HepG2 (cell line): Measurements from ENCODE around the gene TNFAIP2. TPM values are rescaled to one million over a fixed set of nuclear protein-coding genes. Genes with fewer than 3 reads are reported as not detected.

ENCODE experiments used
- BRF2 ChIP-seq: sonication (generic); formaldehyde crosslinking; IDR thresholded peaks from 2 replicates; pipeline ENCODE4 v1.8.1; 2022; ENCODE audit warnings: mild to moderate bottlenecking, missing genetic modification reagents
- CAMTA2 ChIP-seq: sonication (generic); formaldehyde crosslinking; IDR thresholded peaks from 2 replicates; pipeline ENCODE4 v1.4.0; 2020; ENCODE audit warnings: mild to moderate bottlenecking, missing genetic modification reagents, borderline replicate concordance
- DPF2 ChIP-seq: sonication (generic); formaldehyde crosslinking; IDR thresholded peaks from 2 replicates; pipeline ENCODE4 v1.4.0; 2020; ENCODE audit warnings: mild to moderate bottlenecking, low read depth, missing genetic modification reagents, borderline replicate concordance
- ETV5 ChIP-seq: IDR thresholded peaks from 2 replicates; pipeline ENCODE4 v1.6.1; 2018; ENCODE audit warnings: missing biosample characterization, missing genetic modification reagents, inconsistent platforms, borderline replicate concordance
- HNRNPL ChIP-seq: fragments of 200-400 bp; formaldehyde crosslinking; IDR thresholded peaks from 2 replicates; pipeline ENCODE4 v1.6.1; 2017; ENCODE audit warnings: mild to moderate bottlenecking, low read depth, low read length
- NR2F1 ChIP-seq, 2 experiments: fragments of 450-650 bp in 1 of 2; formaldehyde crosslinking in 1 of 2; IDR thresholded peaks; 2 replicates each; pipeline versions ENCODE4 v1.5.0 to v1.6.1; 2016 to 2020; ENCODE audit warnings: mild to moderate bottlenecking in 1 of 2, missing compliant biosample characterization in 1 of 2, missing genetic modification reagents in 1 of 2, moderate library complexity in 1 of 2
- POLR2G ChIP-seq: fragments of 200-400 bp; formaldehyde crosslinking; IDR thresholded peaks from 2 replicates; pipeline ENCODE4 v1.6.1; 2018; ENCODE audit warnings: mild to moderate bottlenecking, low read depth, low read length, moderate library complexity
- SMAD1 ChIP-seq: sonication (generic); formaldehyde crosslinking; IDR thresholded peaks from 2 replicates; pipeline ENCODE4 v1.4.0; 2020; ENCODE audit warnings: missing genetic modification reagents, low read depth, mild to moderate bottlenecking, borderline replicate concordance
- SNAI1 ChIP-seq: sonication (generic); formaldehyde crosslinking; IDR thresholded peaks from 2 replicates; pipeline ENCODE4 v1.5.0; 2020; ENCODE audit warnings: mild to moderate bottlenecking, missing genetic modification reagents, borderline replicate concordance
- SP4 ChIP-seq: sonication (generic); formaldehyde crosslinking; IDR thresholded peaks from 2 replicates; pipeline ENCODE4 v1.8.1; 2023; ENCODE audit warnings: mild to moderate bottlenecking, missing genetic modification reagents
- TMF1 ChIP-seq: sonication (generic); formaldehyde crosslinking; IDR thresholded peaks from 2 replicates; pipeline ENCODE4 v1.8.1; 2022; ENCODE audit warnings: low read depth, missing genetic modification reagents
- ZFY ChIP-seq: sonication (generic); formaldehyde crosslinking; IDR thresholded peaks from 2 replicates; pipeline ENCODE4 v1.4.0; 2020; ENCODE audit warnings: missing genetic modification reagents
- ZIK1 ChIP-seq: sonication (generic); formaldehyde crosslinking; IDR thresholded peaks from 2 replicates; pipeline ENCODE4 v1.5.0; 2020; ENCODE audit warnings: mild to moderate bottlenecking, low read depth, missing genetic modification reagents, borderline replicate concordance
- ZNF143 ChIP-seq: sonication (generic); formaldehyde crosslinking; IDR thresholded peaks from 2 replicates; pipeline ENCODE4 v1.4.0; 2020; ENCODE audit warnings: missing genetic modification reagents
- ZNF281 ChIP-seq: sonication (generic); formaldehyde crosslinking; IDR thresholded peaks from 2 replicates; pipeline ENCODE4 v1.4.0; 2020; ENCODE audit warnings: missing genetic modification reagents, borderline replicate concordance
- ZNF317 ChIP-seq: sonication (generic); formaldehyde crosslinking; IDR thresholded peaks from 2 replicates; pipeline ENCODE4 v1.5.0; 2020; ENCODE audit warnings: mild to moderate bottlenecking, missing genetic modification reagents
- ZNF605 ChIP-seq: sonication (generic); formaldehyde crosslinking; IDR thresholded peaks from 2 replicates; pipeline ENCODE4 v1.8.0; 2022; ENCODE audit warnings: mild to moderate bottlenecking, missing genetic modification reagents
- ZNF7 ChIP-seq: IDR thresholded peaks from 2 replicates; pipeline ENCODE4 v1.6.1; 2016; ENCODE audit warnings: missing biosample characterization, missing genetic modification reagents
- polyA plus RNA-seq, 8 experiments: library from polyadenylated mRNA; depleted of rRNA in 3 of 8; stranded (reverse) in 7 of 8; unstranded in 1 of 8; fragments of >200 nt; fragmentation: Illumina TruSeq in 4 of 8; extraction: Trizol in 4 of 8; gene quantifications; 2 replicates each; pipeline versions ENCODE4 v1.2.1 to v1.2.3, GENCODE V29; 2011 to 2016; ENCODE audit warnings: low read depth in 4 of 8, missing spikeins in 1 of 8, mixed read lengths in 1 of 8; ENCODE audit not compliant: insufficient read depth in 1 of 8
- total RNA-seq, 5 experiments: library from RNA; depleted of rRNA; stranded (reverse); fragments of >200 nt; fragmentation: Illumina TruSeq; extraction: Trizol; gene quantifications; 2 replicates each; pipeline ENCODE4 v1.2.3, GENCODE V29; 2016; ENCODE audit warnings: low read depth in 1 of 5
- TF ChIP-seq, protein P1 (sequence below): sonication (generic); formaldehyde crosslinking; IDR thresholded peaks from 2 replicates; pipeline ENCODE4 v1.8.1; 2022; ENCODE audit warnings: low read depth, mild to moderate bottlenecking, missing genetic modification reagents
- TF ChIP-seq, protein P2 (sequence below): fragments of 450-650 bp; IDR thresholded peaks from 2 replicates; pipeline ENCODE4 v1.6.1; 2017

Gene TNFAIP2
- total and polyA plus RNA-seq, 2 of the 13 experiments (the other 11 are each of a cell fraction or from before 2014, with no cell fraction given): 0.46 to 1.5 TPM

DNA sequence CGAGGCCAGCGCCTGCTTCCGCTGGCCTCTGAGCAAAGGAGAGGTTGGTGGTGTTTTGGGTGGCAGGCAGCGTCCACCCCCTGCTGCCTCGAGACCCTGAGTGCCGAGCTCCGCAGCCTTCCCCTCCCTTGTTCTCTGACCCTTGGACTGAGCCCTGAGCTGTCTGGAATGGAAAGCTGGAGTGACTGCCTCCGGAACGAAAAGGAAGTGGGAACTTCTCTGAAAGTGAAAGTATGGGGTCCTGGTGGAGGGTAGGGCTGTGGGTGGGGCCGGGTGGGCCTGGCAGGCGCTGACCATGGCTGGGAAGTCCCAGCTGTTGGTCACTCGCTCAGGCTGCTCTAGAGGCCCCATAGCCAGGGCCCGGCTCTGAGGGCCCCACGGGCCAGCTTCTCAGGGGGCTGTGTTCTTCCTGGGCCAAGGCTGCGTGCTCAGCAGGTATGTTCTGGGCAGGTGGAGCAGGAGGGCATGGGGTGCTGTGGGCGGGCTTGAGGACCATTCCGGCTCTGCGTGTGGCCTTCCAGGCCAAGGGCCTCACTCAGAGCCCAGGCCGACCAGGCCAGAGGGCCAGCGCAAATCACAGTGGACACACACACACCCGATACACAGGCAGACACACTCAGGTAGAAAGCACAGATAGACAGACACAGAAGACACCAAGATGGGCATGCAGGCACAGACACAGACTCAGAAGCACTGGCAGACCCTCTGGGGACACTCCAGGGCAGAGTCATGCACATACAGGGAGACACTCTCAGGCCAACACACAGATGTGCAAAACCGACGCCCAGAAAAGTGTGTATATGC is 28.7 kb upstream of the TNFAIP2 start, which contains the start of gene EXOC3L4 (continued):
- 0 out of 2 replicates have a peak, but pooled peaks have one; percentile 25 for TF ChIP-seq BRF2
- TF ChIP-seq ZNF317 (CRISPR knock-in tag): peak; percentile 81; the same call in 1 of the 2 replicates
- peak; percentile 73; the same call in 1 of the 2 replicates for TF ChIP-seq SP4 (CRISPR knock-in tag)
- TF ChIP-seq ZNF281: peak; percentile 24; the same call in 1 of the 2 replicates
- TF ChIP-seq ZNF605: peak; percentile 82
- peak; percentile 45; the same call in 1 of the 2 replicates for TF ChIP-seq ETV5 (CRISPR knock-in tag)
- peak; percentile 61; the same call in 1 of the 2 replicates for TF ChIP-seq HNRNPL
- no peak for TF ChIP-seq ZIK1
- no peak for TF ChIP-seq SMAD1 (CRISPR knock-in tag)
- TF ChIP-seq ZNF143 (CRISPR knock-in tag): 0 out of 2 replicates have a peak, but pooled peaks have one; percentile 21
- peak in 1 of 2 experiments; percentile 3; a peak in 1 of 4 replicates for TF ChIP-seq NR2F1 (CRISPR knock-in tag; IDR thresholded peaks at IDR 0.05)
- TF ChIP-seq ZFY: peak; percentile 93
- peak; percentile 80 for TF ChIP-seq POLR2G
- TF ChIP-seq ZNF7: no peak
- TF ChIP-seq CAMTA2: 0 out of 2 replicates have a peak, but pooled peaks have one; percentile 75
- TF ChIP-seq, protein P1, sequence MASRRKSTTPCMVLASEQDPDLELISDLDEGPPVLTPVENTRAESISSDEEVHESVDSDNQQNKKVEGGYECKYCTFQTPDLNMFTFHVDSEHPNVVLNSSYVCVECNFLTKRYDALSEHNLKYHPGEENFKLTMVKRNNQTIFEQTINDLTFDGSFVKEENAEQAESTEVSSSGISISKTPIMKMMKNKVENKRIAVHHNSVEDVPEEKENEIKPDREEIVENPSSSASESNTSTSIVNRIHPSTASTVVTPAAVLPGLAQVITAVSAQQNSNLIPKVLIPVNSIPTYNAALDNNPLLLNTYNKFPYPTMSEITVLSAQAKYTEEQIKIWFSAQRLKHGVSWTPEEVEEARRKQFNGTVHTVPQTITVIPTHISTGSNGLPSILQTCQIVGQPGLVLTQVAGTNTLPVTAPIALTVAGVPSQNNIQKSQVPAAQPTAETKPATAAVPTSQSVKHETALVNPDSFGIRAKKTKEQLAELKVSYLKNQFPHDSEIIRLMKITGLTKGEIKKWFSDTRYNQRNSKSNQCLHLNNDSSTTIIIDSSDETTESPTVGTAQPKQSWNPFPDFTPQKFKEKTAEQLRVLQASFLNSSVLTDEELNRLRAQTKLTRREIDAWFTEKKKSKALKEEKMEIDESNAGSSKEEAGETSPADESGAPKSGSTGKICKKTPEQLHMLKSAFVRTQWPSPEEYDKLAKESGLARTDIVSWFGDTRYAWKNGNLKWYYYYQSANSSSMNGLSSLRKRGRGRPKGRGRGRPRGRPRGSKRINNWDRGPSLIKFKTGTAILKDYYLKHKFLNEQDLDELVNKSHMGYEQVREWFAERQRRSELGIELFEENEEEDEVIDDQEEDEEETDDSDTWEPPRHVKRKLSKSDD (CRISPR knock-in tag): no peak
- peak; percentile 87; the same call in 1 of the 2 replicates for TF ChIP-seq SNAI1 (CRISPR knock-in tag)
- 0 out of 2 replicates have a peak, but pooled peaks have one; percentile 66 for TF ChIP-seq TMF1 (CRISPR knock-in tag)
- TF ChIP-seq, protein P2, sequence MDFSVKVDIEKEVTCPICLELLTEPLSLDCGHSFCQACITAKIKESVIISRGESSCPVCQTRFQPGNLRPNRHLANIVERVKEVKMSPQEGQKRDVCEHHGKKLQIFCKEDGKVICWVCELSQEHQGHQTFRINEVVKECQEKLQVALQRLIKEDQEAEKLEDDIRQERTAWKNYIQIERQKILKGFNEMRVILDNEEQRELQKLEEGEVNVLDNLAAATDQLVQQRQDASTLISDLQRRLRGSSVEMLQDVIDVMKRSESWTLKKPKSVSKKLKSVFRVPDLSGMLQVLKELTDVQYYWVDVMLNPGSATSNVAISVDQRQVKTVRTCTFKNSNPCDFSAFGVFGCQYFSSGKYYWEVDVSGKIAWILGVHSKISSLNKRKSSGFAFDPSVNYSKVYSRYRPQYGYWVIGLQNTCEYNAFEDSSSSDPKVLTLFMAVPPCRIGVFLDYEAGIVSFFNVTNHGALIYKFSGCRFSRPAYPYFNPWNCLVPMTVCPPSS: no peak
- 0 out of 2 replicates have a peak, but pooled peaks have one; percentile 29 for TF ChIP-seq DPF2
